ES-I3 (cell line): ENCODE results near the gene INCENP.
"Not testable (repeated sequence)": the region's sequence is repeated elsewhere in the genome, so short reads cannot be mapped to it uniquely, and the experiment has no call there.

Experiments used
- H3K36me3 ChIP-seq: 2 replicates; pipeline ENCODE4 v1.6.1; 2013; ENCODE audit warnings: mild to moderate bottlenecking, low read length, control low read depth, moderate library complexity; ENCODE audit not compliant: insufficient read depth
- H3K4me1 ChIP-seq: 2 replicates; pipeline ENCODE4 v1.6.1; 2013; ENCODE audit warnings: mild to moderate bottlenecking, control low read depth, low read length; ENCODE audit not compliant: insufficient read depth
- H3K9ac ChIP-seq: 2 replicates; pipeline ENCODE4 v1.6.1; 2013; ENCODE audit warnings: low read depth, mild to moderate bottlenecking, low read length, moderate library complexity
- H3K9me3 ChIP-seq: 2 replicates; pipeline ENCODE4 v1.6.1; 2013; ENCODE audit warnings: mild to moderate bottlenecking, low read length, moderate library complexity; ENCODE audit not compliant: control insufficient read depth, insufficient read depth

INCENP gene

GRCh38 chr11:62193952-62194351 lies 70.1 kb downstream of the INCENP start:
- peaks cover 6% of the 10 kb centered on the region; the same call in 1 of the 2 replicates for H3K4me1 ChIP-seq
- H3K36me3 ChIP-seq, result no peaks in the 10 kb centered on the region
- H3K9me3 ChIP-seq, result no peaks in the 10 kb centered on the region
- H3K9ac ChIP-seq, result no peak overlapping the region

GRCh38 chr11:62195010-62195409 lies 71.2 kb downstream of the INCENP start:
- H3K36me3 ChIP-seq, H3K9ac ChIP-seq, H3K4me1 ChIP-seq, H3K9me3 ChIP-seq: not testable (repeated sequence)

- H3K9me3 ChIP-seq, result no peaks in the 10 kb centered on the region
- peaks cover 6% of the 10 kb centered on the region; the same call in 1 of the 2 replicates for H3K4me1 ChIP-seq
- H3K9ac ChIP-seq, result no peak overlapping the region
- H3K36me3 ChIP-seq, result no peaks in the 10 kb centered on the region
These were observed 72.1 kb downstream of the INCENP start for GRCh38 chr11:62195945-62196344.

- H3K9me3 ChIP-seq, H3K9ac ChIP-seq, H3K36me3 ChIP-seq, H3K4me1 ChIP-seq: not testable (repeated sequence)
These were observed 73.6 kb downstream of the INCENP start for GRCh38 chr11:62197400-62197799.

- Histone ChIP-seq H3K9me3 (no peaks in the 10 kb centered on the region), H3K9ac (no peak overlapping the region), H3K4me1 (no peaks in the 10 kb centered on the region), H3K36me3 (no peaks in the 10 kb centered on the region)
These were observed 77.6 kb downstream of the INCENP start for GRCh38 chr11:62201376-62201775.
